Measurements from ENCODE around the gene SNX8.

- TF ChIP-seq CTCF (IDR thresholded peaks at IDR 0.05) (no peak), POLR2A (IDR thresholded peaks at IDR 0.05) (no peak)
Measured at GRCh38 chr7:2330493-2330892, 16.3 kb upstream of the SNX8 start.

Measured in prostate gland (tissue), 2 donors.